Activated CD8-positive, alpha-beta memory T cell treated with anti-CD3 and anti-CD28 coated beads, Interleukin-2, amount 50 U/mL, for 24 hours (primary cell): Measurements from ENCODE around the gene ITPR3.
A peak's percentile ranks its signal among the peaks of the same experiment; 100 is the strongest.

ENCODE experiments used
- DNase-seq: peaks from one replicate; pipeline ENCODE4 v3.0.0-alpha.2; 2020; ENCODE audit errors: extremely low read depth

Gene ITPR3

GRCh38 chr6:33686981-33687975, 66.2 kb downstream of the ITPR3 start:
- DNase-seq: no peak

GRCh38 chr6:33688006-33688405, 66.9 kb downstream of the ITPR3 start:
- no peak for DNase-seq

GRCh38 chr6:33688451-33689147, 67.5 kb downstream of the ITPR3 start:
- no peak for DNase-seq

GRCh38 chr6:33689148-33689494, 68.0 kb downstream of the ITPR3 start:
- no peak for DNase-seq

GRCh38 chr6:33689879-33690278, 68.8 kb downstream of the ITPR3 start:
- DNase-seq: no peak

GRCh38 chr6:33690766-33691165, 69.6 kb downstream of the ITPR3 start:
- no peak for DNase-seq

- DNase-seq: no peak
Observed at GRCh38 chr6:33691456-33692077, 70.4 kb downstream of the ITPR3 start.

- DNase-seq: no peak
Observed at GRCh38 chr6:33692078-33692759, 71.1 kb downstream of the ITPR3 start.

GRCh38 chr6:33692760-33693158, 71.6 kb downstream of the ITPR3 start:
- peak; percentile 28 for DNase-seq

GRCh38 chr6:33693186-33694105, 72.3 kb downstream of the ITPR3 start:
- DNase-seq: no peak

GRCh38 chr6:33694401-33694931, 73.3 kb downstream of the ITPR3 start:
- peak; percentile 66 for DNase-seq

- no peak for DNase-seq
Observed at GRCh38 chr6:33694977-33695376, 73.9 kb downstream of the ITPR3 start.

- no peak for DNase-seq
Observed at GRCh38 chr6:33695451-33695887, 74.3 kb downstream of the ITPR3 start.

GRCh38 chr6:33696076-33696475, 75.0 kb downstream of the ITPR3 start:
- DNase-seq: no peak

GRCh38 chr6:33696548-33697518, 75.7 kb downstream of the ITPR3 start:
- DNase-seq: no peak

- no peak for DNase-seq
Observed at GRCh38 chr6:33697845-33698244, 76.7 kb downstream of the ITPR3 start.

- DNase-seq: no peak
Observed at GRCh38 chr6:33698494-33698893, 77.4 kb downstream of the ITPR3 start.

GRCh38 chr6:33699131-33699530, 78.0 kb downstream of the ITPR3 start:
- no peak for DNase-seq

GRCh38 chr6:33699739-33700138, 78.6 kb downstream of the ITPR3 start:
- no peak for DNase-seq
